GM12878 (cell line): ENCODE measurements around the gene CFAP20. TPM values are rescaled to one million over a fixed set of nuclear protein-coding genes. Genes with fewer than 3 reads are reported as not detected.
"Not testable (repeated sequence)": the region's sequence is repeated elsewhere in the genome, so short reads cannot be mapped to it uniquely, and the experiment has no call there.

Experiments used
- ATAC-seq: fragments of 200-7000 bp; cut with Tn5 transposase; 3 replicates; pipeline ENCODE4 v1.9.1; 2020; ENCODE audit warnings: mild to moderate bottlenecking, moderate library complexity
- BruUV-seq: library from RNA; stranded (reverse); fragments of 400-500 nt; replicated peaks from 2 replicates; lab custom pipeline; 2021; lab: Mats Ljungman, UMichigan
- CTCF ChIA-PET: fragments of 300-600 bp; sonication (Branson Sonifier 250); formaldehyde crosslinking; extraction: SDS; loops from one replicate; lab custom pipeline; 2021; ENCODE audit warnings: inconsistent platforms; lab: Yijun Ruan, JAX
- POLR2A ChIA-PET: fragments of 350-600 bp; formaldehyde crosslinking; extraction: SDS; loops from one replicate; lab custom pipeline; 2021; ENCODE audit warnings: inconsistent platforms; lab: Charles Lee
- RAD21 ChIA-PET: fragments of 300-600 bp; sonication (Branson Sonifier 250); formaldehyde crosslinking; loops from one replicate; lab custom pipeline; 2023; ENCODE audit warnings: antibody characterized with exemption; ENCODE audit not compliant: unreplicated experiment; lab: Charles Lee
- SMC1A ChIA-PET: fragments of 300-600 bp; sonication (Branson Sonifier 250); formaldehyde crosslinking; loops from one replicate; lab custom pipeline; 2023; ENCODE audit not compliant: unreplicated experiment, uncharacterized antibody; lab: Charles Lee
- DNase-seq: peaks from one replicate; pipeline ENCODE4 v3.0.0-alpha.2; 2011; ENCODE audit warnings: low read depth, low spot score
- FAIRE-seq: peaks from 3 replicates; lab custom pipeline; 2011; peaks lifted over from hg19 to GRCh38; lab: Jason Lieb, UNC
- H2AFZ ChIP-seq: 2 replicates; pipeline ENCODE4 v1.6.0; 2011; ENCODE audit warnings: low read depth, low read length, control low read depth; ENCODE audit not compliant: control insufficient read depth
- H3K27ac ChIP-seq: 2 replicates; pipeline ENCODE4 v1.5.1; 2011; ENCODE audit warnings: control low read depth; ENCODE audit not compliant: control insufficient read depth, insufficient read depth
- H3K27me3 ChIP-seq, 2 experiments: replicated peaks in 1 of 2; 2 replicates each; pipeline versions ENCODE4 v1.6.0 to v1.6.1; 2011; ENCODE audit warnings: low read length in 1 of 2; ENCODE audit not compliant: control insufficient read depth in 2 of 2, insufficient read depth in 2 of 2
- H3K36me3 ChIP-seq, 2 experiments: 2 replicates each; pipeline ENCODE4 v1.5.1; 2011; ENCODE audit warnings: low read length in 1 of 2; ENCODE audit not compliant: control insufficient read depth in 2 of 2, insufficient read depth in 2 of 2
- H3K4me1 ChIP-seq: 2 replicates; pipeline ENCODE4 v1.6.1; 2011; ENCODE audit warnings: mild to moderate bottlenecking, low read length, moderate library complexity, mixed read lengths; ENCODE audit not compliant: control insufficient read depth, insufficient read depth
- H3K4me2 ChIP-seq: 2 replicates; pipeline ENCODE4 v1.6.0; 2011; ENCODE audit warnings: control low read depth; ENCODE audit not compliant: control insufficient read depth, insufficient read depth
- H3K4me3 ChIP-seq: fragments of 200-600 bp; sonication (generic); 2 replicates; pipeline ENCODE4 v1.5.1; 2016
- H3K79me2 ChIP-seq: 2 replicates; pipeline ENCODE4 v1.6.0; 2011; ENCODE audit warnings: low read length; ENCODE audit not compliant: control insufficient read depth, insufficient read depth
- H3K9ac ChIP-seq: 2 replicates; pipeline ENCODE4 v1.8.0; 2011; ENCODE audit warnings: low read length, control low read depth, mixed read lengths; ENCODE audit not compliant: control insufficient read depth, insufficient read depth
- H3K9me3 ChIP-seq: replicated peaks from 3 replicates; pipeline ENCODE4 v1.5.1; 2011; ENCODE audit warnings: mild to moderate bottlenecking, low read length; ENCODE audit not compliant: control insufficient read depth, insufficient read depth
- H4K20me1 ChIP-seq: 2 replicates; pipeline ENCODE4 v1.6.0; 2011; ENCODE audit not compliant: control insufficient read depth, insufficient read depth
- CBFB ChIP-seq: IDR thresholded peaks from 2 replicates; pipeline ENCODE4 v1.6.1; 2016; ENCODE audit warnings: antibody characterized with exemption, low read depth
- EGR1 ChIP-seq, 2 experiments: IDR thresholded peaks; 1 replicate in 1 of 2; 2 replicates in 1 of 2; pipeline ENCODE4 v1.6.1; 2011 to 2012; ENCODE audit warnings: low read depth in 2 of 2, low read length in 2 of 2, borderline replicate concordance in 1 of 2, mild to moderate bottlenecking in 1 of 2, moderate library complexity in 1 of 2
- GATAD2B ChIP-seq: fragments of 450-650 bp; conservative IDR thresholded peaks from 2 replicates; pipeline ENCODE4 v1.6.1; 2017; ENCODE audit warnings: low read depth, mild to moderate bottlenecking, moderate library complexity
- MEF2A ChIP-seq: IDR thresholded peaks from 2 replicates; pipeline ENCODE4 v1.6.1; 2011; ENCODE audit warnings: low read depth, mild to moderate bottlenecking, low read length, moderate library complexity; ENCODE audit not compliant: insufficient read depth
- MTA3 ChIP-seq: IDR thresholded peaks from 2 replicates; pipeline ENCODE4 v1.6.1; 2012; ENCODE audit warnings: low read length, inconsistent platforms, borderline replicate concordance
- RAD21 ChIP-seq: IDR thresholded peaks from 2 replicates; pipeline ENCODE4 v1.6.1; 2011; ENCODE audit warnings: mild to moderate bottlenecking, low read depth, low read length, moderate library complexity; ENCODE audit not compliant: insufficient read depth
- STAT1 ChIP-seq: fragments of 450-650 bp; conservative IDR thresholded peaks from 2 replicates; pipeline ENCODE4 v1.6.1; 2014; ENCODE audit warnings: antibody characterized with exemption, mild to moderate bottlenecking
- WGBS: methylation state at CpG from one replicate; pipeline ENCODE4 v1.1.6; 2016; ENCODE audit warnings: low lambda C conversion rate; ENCODE audit not compliant: insufficient replicate concordance, insufficient coverage; ENCODE audit errors: missing lambda C conversion rate; 5-methylcytosine and 5-hydroxymethylcytosine counted together
- in situ Hi-C: fragments of 300-500 bp; cut with MboI; formaldehyde crosslinking; loops from 9 replicates; pipeline ENCODE4 v1.14.3; 2018; ENCODE audit warnings: mixed read lengths
- intact Hi-C: fragments of 100-400 bp; cut with micrococcal nuclease; formaldehyde crosslinking; loops from one replicate; pipeline ENCODE4 v1.14.2; 2022; ENCODE audit not compliant: unreplicated experiment
- polyA plus RNA-seq, 11 experiments: library from polyadenylated mRNA; depleted of rRNA in 4 of 11; unstranded in 6 of 11; stranded (reverse) in 5 of 11; fragments of >200 nt; fragmentation: Nextera tagmentation in 4 of 11; fragmentation: Illumina TruSeq in 1 of 11; extraction: Ambion mirVana in 4 of 11; extraction: Trizol in 1 of 11; gene quantifications; 1 replicate in 1 of 11; 2 replicates in 10 of 11; pipeline versions ENCODE4 v1.2.1 to v1.2.3, GENCODE V29; 2011 to 2016; ENCODE audit warnings: inconsistent platforms in 2 of 11, missing spikeins in 2 of 11, low read depth in 1 of 11
- total RNA-seq, 4 experiments: library from RNA; depleted of rRNA in 3 of 4; stranded (reverse); fragments of >200 nt in 3 of 4; fragmentation: Illumina TruSeq in 1 of 4; extraction: Trizol in 1 of 4; gene quantifications; 2 replicates each; pipeline versions ENCODE4 v1.2.1 to v1.2.3, GENCODE V29; 2013 to 2021
- TF ChIP-seq, protein P1 (sequence below): fragments of 450-650 bp; formaldehyde crosslinking; IDR thresholded peaks from 2 replicates; pipeline ENCODE4 v1.4.0; 2022; ENCODE audit warnings: mild to moderate bottlenecking, moderate library complexity

The CFAP20 gene
- total and polyA plus RNA-seq, 10 of the 15 experiments (the other 5 are each of a cell fraction or from before 2014, with no cell fraction given) = 10.9 to 61.7 (median 46.2) TPM

DNA sequence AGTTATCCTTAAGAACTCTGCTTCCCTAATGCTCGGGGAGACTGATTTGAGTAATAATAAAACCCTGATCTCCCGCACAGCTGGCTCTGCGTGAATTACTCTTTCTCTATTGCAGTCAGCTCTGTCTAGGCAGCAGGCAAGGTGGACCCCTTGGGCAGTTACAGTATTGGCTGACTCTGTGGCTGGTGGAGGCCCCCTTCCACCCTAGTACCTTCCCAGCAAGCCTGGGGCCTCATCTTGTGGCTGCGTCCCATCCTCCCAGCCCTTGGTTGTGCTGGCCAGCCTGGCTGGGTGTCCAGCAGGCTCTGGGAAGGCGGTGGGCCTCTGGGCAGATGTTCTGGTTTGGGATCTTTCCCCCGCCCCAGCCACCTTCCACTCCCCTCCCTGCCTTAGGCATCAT is 44.5 kb downstream of the CFAP20 start (continued):
- TF ChIP-seq CBFB = no peak

DNA sequence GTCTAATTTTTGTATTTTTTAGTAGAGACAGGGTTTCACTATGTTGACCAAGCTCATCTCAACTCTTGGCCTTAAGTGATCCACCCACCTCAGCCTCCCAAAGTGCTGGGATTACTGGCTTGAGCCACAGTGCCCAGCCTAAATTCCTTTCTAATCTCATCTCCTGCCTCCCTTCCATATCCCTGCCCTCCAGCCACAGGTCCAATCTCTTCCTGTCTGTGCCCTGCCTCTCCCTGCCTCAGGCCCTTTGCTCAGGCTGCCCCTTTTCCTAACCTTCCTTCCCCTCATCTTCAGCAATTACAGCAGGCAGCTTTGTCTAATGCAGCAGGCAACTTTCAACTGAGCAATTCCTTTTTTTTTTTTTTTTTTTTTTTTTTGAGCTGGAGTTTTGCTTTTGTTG is 46.8 kb downstream of the CFAP20 start:
- intact Hi-C loops = no loop called here
- no TSS peak for BruUV-seq
- FAIRE-seq (no peak), ATAC-seq (no peak), DNase-seq (no peak)
- Histone ChIP-seq H4K20me1 (no peaks in the 10 kb centered on the region), H3K9ac (no peak overlapping the region), H3K4me2 (no peak overlapping the region), H3K27ac (no peak overlapping the region), H3K27me3 (no peaks in the 10 kb centered on the region), H3K9me3 (no peaks in the 10 kb centered on the region), H3K36me3 (no peaks in the 10 kb centered on the region), H3K4me1 (no peaks in the 10 kb centered on the region), H2AFZ (no peak overlapping the region), H3K79me2 (no peaks in the 10 kb centered on the region), H3K4me3 (no peak overlapping the region)
- ChIA-PET RAD21 (interaction anchor here (0.6 kb wide), 1 partner anchor 28 kb away, joined by 3 read pairs; no protein-coding TSS in a partner anchor), CTCF (interaction anchor here (1.9 kb wide), 1 partner anchor 15 kb away, joined by 5 read pairs; no protein-coding TSS in a partner anchor), SMC1A (no interaction called here), POLR2A (no interaction called here)
- in situ Hi-C loops = no loop called here
- no peak for TF ChIP-seq MTA3
- no peak for TF ChIP-seq GATAD2B
- TF ChIP-seq STAT1 = no peak
- TF ChIP-seq, protein P1, sequence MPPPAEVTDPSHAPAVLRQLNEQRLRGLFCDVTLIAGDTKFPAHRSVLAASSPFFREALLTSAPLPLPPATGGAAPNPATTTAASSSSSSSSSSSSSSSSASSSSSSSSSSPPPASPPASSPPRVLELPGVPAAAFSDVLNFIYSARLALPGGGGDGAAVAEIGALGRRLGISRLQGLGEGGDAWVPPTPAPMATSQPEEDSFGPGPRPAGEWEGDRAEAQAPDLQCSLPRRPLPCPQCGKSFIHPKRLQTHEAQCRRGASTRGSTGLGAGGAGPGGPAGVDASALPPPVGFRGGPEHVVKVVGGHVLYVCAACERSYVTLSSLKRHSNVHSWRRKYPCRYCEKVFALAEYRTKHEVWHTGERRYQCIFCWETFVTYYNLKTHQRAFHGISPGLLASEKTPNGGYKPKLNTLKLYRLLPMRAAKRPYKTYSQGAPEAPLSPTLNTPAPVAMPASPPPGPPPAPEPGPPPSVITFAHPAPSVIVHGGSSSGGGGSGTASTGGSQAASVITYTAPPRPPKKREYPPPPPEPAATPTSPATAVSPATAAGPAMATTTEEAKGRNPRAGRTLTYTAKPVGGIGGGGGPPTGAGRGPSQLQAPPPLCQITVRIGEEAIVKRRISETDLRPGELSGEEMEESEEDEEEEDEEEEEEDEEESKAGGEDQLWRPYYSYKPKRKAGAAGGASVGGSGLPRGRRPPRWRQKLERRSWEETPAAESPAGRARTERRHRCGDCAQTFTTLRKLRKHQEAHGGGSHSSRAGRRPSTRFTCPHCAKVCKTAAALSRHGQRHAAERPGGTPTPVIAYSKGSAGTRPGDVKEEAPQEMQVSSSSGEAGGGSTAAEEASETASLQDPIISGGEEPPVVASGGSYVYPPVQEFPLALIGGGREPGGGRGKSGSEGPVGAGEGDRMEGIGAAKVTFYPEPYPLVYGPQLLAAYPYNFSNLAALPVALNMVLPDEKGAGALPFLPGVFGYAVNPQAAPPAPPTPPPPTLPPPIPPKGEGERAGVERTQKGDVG (CRISPR knock-in tag) = no peak
- no peak for TF ChIP-seq RAD21
- no peak for TF ChIP-seq EGR1 (IDR thresholded peaks at IDR 0.05; ENCODE audit: borderline replicate concordance in 1 of 2, low read depth in 2 of 2, low read length in 2 of 2)
- TF ChIP-seq MEF2A = no peak

DNA sequence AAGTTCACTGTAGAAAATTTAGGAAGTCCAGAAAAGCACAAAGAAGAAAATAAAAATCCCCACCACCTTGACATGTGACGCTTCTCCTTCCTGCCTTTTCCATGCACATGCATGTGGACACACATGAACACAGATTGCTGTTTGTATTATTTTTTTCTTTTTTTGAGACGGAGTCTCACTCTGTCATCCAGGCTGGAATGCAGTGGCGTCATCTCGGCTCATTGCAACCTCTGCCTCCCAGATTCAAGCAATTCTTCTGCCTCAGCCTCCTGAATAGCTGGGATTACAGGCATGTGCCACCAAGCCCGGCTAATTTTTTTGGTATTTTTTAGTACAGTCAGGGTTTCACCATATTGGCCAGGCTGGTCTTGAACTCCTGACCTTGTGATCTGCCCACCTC is 48.5 kb downstream of the CFAP20 start:
- H3K4me1 ChIP-seq, SMC1A ChIA-PET, H3K4me2 ChIP-seq, H3K9me3 ChIP-seq, H3K27ac ChIP-seq, H3K4me3 ChIP-seq, H4K20me1 ChIP-seq, DNase-seq, RAD21 ChIA-PET, FAIRE-seq, H3K27me3 ChIP-seq, H3K36me3 ChIP-seq, H2AFZ ChIP-seq, H3K9ac ChIP-seq, CTCF ChIA-PET, intact Hi-C loops, ATAC-seq, H3K79me2 ChIP-seq, in situ Hi-C loops, BruUV-seq: not testable (repeated sequence)
- POLR2A ChIA-PET = interaction anchor here (0.7 kb wide), 1 partner anchor 72 kb away, joined by 7 read pairs; no protein-coding TSS in a partner anchor
- 49% methylated on average over 5 of the region's 5 CpGs for WGBS
